Measurements from ENCODE around the gene MINDY4B. TPM values are rescaled to one million over a fixed set of nuclear protein-coding genes. Genes with fewer than 3 reads are reported as not detected.

The MINDY4B gene
- total and polyA plus RNA-seq, 2 of the 8 experiments (the other 6 are each of a cell fraction or from before 2014, with no cell fraction given) = not detected

- TF ChIP-seq EP300 (IDR thresholded peaks at IDR 0.05; ENCODE audit: borderline replicate concordance in 1 of 2, low read depth in 2 of 2, low read length in 2 of 2) (no peak), BCL11A (IDR thresholded peaks at IDR 0.05; ENCODE audit: low read depth in 2 of 2, low read length in 2 of 2) (no peak), SUZ12 (IDR thresholded peaks at IDR 0.05; ENCODE audit: low read length) (no peak), CBX8 (IDR thresholded peaks at IDR 0.05; ENCODE audit: borderline replicate concordance, low read depth, low read length) (no peak), MAX (IDR thresholded peaks at IDR 0.05) (no peak), POLR2AphosphoS5 (IDR thresholded peaks at IDR 0.05; ENCODE audit: low read depth, low read length) (no peak), ZNF274 (IDR thresholded peaks at IDR 0.05; ENCODE audit: borderline replicate concordance, extremely low read depth, low read length) (no peak), MAFK (IDR thresholded peaks at IDR 0.05; ENCODE audit: low read depth, low read length) (no peak)
These were observed 14.9 kb downstream of the MINDY4B start (continued) for GRCh38 chr3:150890295-150890694.

All from H1 (cell line).